ENCODE data around the gene SLC46A3. TPM values are rescaled to one million over a fixed set of nuclear protein-coding genes. Genes with fewer than 3 reads are reported as not detected.

Gene SLC46A3
- polyA plus RNA-seq, 1 donor from 2014 or later: 7.4 TPM

DNA sequence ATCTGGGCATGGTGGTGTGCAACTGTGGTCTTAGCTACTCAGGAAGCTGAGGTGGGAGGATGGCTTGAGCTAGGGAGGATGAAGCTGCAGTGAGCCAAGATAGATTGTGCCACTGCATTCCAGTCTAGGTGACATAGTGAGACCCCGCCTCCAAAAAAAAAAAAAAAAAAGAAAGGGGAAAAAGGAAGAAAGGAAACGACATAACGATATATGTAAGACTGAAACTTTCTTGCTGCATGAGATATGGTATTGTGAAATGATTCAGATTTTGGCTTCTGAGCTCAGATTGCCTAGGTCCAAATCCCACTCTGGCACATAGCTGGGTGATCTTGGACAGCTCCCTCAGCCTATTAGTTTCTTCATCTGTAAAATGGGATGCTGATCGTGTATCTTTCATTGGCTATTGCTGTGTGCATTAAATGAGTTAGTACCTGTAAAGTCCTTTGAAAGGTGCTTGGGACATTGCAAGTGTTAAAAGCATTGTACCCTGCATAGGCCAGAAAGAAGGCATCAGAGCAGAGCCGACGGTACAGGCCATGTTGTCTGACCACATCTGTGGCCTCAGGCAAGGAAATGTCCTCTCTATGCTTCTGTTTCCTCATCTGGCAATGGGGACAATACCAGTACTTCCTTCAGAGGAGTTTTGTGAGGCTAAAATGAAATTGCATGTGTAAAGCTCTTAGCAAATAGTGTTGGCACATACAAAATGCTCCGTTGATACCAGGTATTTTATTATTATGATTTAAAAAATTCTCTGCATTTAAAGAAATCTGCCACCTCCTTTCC lies 32.6 kb upstream of the SLC46A3 start:
- Histone ChIP-seq H3F3A (ENCODE audit: insufficient read depth, low read length, poor library complexity, severe bottlenecking) (no peaks in the 10 kb centered on the region), H3K9me2 (ENCODE audit: insufficient read depth, low read length) (no peaks in the 10 kb centered on the region), H4K20me1 (ENCODE audit: insufficient read depth) (no peaks in the 10 kb centered on the region), H3K36me3 (ENCODE audit: insufficient read depth, low read length) (no peaks in the 10 kb centered on the region), H3K9me3 (ENCODE audit: low read length) (no peaks in the 10 kb centered on the region), H2AFZ (ENCODE audit: low read depth, low read length) (no peak overlapping the region), H3K27me3 (ENCODE audit: insufficient read depth, low read depth, low read length) (no peaks in the 10 kb centered on the region), H3K79me2 (replicated peaks; ENCODE audit: insufficient read depth, low read length) (no peaks in the 10 kb centered on the region), H3K4me3 (ENCODE audit: low read length) (no peak overlapping the region), H3K4me2 (ENCODE audit: low read length) (no peak overlapping the region), H3K27ac (ENCODE audit: low read length) (no peak overlapping the region), H3K9ac (ENCODE audit: low read length) (no peak overlapping the region)
- TF ChIP-seq, protein P1, sequence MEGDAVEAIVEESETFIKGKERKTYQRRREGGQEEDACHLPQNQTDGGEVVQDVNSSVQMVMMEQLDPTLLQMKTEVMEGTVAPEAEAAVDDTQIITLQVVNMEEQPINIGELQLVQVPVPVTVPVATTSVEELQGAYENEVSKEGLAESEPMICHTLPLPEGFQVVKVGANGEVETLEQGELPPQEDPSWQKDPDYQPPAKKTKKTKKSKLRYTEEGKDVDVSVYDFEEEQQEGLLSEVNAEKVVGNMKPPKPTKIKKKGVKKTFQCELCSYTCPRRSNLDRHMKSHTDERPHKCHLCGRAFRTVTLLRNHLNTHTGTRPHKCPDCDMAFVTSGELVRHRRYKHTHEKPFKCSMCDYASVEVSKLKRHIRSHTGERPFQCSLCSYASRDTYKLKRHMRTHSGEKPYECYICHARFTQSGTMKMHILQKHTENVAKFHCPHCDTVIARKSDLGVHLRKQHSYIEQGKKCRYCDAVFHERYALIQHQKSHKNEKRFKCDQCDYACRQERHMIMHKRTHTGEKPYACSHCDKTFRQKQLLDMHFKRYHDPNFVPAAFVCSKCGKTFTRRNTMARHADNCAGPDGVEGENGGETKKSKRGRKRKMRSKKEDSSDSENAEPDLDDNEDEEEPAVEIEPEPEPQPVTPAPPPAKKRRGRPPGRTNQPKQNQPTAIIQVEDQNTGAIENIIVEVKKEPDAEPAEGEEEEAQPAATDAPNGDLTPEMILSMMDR (IDR thresholded peaks at IDR 0.05; ENCODE audit: poor library complexity, severe bottlenecking): no peak
- TF ChIP-seq TAF1 (IDR thresholded peaks at IDR 0.05; ENCODE audit: low read depth) (no peak), POLR2AphosphoS5 (IDR thresholded peaks at IDR 0.05) (no peak), EP300 (conservative IDR thresholded peaks at IDR 0.05; ENCODE audit: poor library complexity, severe bottlenecking) (no peak), RAD21 (conservative IDR thresholded peaks at IDR 0.05) (no peak), MXI1 (conservative IDR thresholded peaks at IDR 0.05; ENCODE audit: poor library complexity, severe bottlenecking) (no peak), EZH2 (IDR thresholded peaks at IDR 0.05; ENCODE audit: borderline replicate concordance, insufficient read depth, low read length, poor library complexity, severe bottlenecking) (no peak), SMC3 (conservative IDR thresholded peaks at IDR 0.05; ENCODE audit: poor library complexity) (no peak)
- TF ChIP-seq, protein P2, sequence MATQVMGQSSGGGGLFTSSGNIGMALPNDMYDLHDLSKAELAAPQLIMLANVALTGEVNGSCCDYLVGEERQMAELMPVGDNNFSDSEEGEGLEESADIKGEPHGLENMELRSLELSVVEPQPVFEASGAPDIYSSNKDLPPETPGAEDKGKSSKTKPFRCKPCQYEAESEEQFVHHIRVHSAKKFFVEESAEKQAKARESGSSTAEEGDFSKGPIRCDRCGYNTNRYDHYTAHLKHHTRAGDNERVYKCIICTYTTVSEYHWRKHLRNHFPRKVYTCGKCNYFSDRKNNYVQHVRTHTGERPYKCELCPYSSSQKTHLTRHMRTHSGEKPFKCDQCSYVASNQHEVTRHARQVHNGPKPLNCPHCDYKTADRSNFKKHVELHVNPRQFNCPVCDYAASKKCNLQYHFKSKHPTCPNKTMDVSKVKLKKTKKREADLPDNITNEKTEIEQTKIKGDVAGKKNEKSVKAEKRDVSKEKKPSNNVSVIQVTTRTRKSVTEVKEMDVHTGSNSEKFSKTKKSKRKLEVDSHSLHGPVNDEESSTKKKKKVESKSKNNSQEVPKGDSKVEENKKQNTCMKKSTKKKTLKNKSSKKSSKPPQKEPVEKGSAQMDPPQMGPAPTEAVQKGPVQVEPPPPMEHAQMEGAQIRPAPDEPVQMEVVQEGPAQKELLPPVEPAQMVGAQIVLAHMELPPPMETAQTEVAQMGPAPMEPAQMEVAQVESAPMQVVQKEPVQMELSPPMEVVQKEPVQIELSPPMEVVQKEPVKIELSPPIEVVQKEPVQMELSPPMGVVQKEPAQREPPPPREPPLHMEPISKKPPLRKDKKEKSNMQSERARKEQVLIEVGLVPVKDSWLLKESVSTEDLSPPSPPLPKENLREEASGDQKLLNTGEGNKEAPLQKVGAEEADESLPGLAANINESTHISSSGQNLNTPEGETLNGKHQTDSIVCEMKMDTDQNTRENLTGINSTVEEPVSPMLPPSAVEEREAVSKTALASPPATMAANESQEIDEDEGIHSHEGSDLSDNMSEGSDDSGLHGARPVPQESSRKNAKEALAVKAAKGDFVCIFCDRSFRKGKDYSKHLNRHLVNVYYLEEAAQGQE (IDR thresholded peaks at IDR 0.05; ENCODE audit: borderline replicate concordance): no peak

DNA sequence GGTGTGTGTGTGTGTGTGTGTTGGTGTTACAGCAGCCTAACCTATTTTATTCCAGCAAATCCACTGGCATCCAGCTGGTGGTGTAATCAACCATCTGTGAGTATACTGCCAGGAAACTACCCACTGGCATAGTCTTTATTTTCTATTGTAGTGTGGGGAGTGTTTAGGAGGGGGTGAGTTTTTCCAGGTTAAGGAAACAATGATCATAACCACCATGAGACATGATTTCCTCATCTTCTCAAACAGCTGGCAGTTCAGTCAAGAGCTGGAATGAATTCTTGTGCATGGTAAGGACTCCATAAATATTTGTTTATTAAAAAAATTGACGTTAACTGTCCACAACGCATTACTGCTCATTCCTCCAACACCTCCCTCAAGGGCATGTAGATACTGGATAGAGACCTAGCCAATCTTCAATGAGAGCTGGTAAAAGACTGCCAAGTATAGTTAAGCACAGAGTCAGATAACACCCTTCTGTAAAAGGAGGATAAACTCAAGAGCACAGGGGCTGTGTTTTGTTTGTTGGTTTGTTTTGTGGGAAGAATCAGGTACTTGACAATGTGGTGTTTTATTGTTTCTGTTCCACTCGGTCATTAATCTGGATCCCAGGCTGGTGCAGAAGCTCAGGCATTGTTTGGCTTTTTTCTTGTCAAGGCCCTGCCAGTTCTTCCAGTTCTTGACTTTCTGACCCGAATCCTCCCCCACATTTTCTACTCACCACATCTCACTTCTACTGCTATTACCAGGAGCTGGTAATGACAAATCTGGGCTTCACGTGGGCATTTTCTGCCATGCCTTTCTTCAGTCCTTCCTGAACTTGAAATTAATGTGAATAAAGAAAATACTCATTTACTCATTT lies 31.6 kb upstream of the SLC46A3 start:
- Histone ChIP-seq H3K9me2 (ENCODE audit: insufficient read depth, low read length) (no peaks in the 10 kb centered on the region), H3F3A (ENCODE audit: insufficient read depth, low read length, poor library complexity, severe bottlenecking) (no peaks in the 10 kb centered on the region), H3K27ac (ENCODE audit: low read length) (no peak overlapping the region), H3K36me3 (ENCODE audit: insufficient read depth, low read length) (no peaks in the 10 kb centered on the region), H3K4me3 (ENCODE audit: low read length) (no peak overlapping the region), H3K79me2 (replicated peaks; ENCODE audit: insufficient read depth, low read length) (no peaks in the 10 kb centered on the region), H3K9ac (ENCODE audit: low read length) (no peak overlapping the region), H3K9me3 (ENCODE audit: low read length) (no peaks in the 10 kb centered on the region), H2AFZ (ENCODE audit: low read depth, low read length) (no peak overlapping the region), H4K20me1 (ENCODE audit: insufficient read depth) (no peaks in the 10 kb centered on the region), H3K4me2 (ENCODE audit: low read length) (no peak overlapping the region), H3K27me3 (ENCODE audit: insufficient read depth, low read depth, low read length) (no peaks in the 10 kb centered on the region)
- TF ChIP-seq EP300 (conservative IDR thresholded peaks at IDR 0.05; ENCODE audit: poor library complexity, severe bottlenecking): no peak
- TF ChIP-seq EZH2 (IDR thresholded peaks at IDR 0.05; ENCODE audit: borderline replicate concordance, insufficient read depth, low read length, poor library complexity, severe bottlenecking): no peak
- no peak for TF ChIP-seq MXI1 (conservative IDR thresholded peaks at IDR 0.05; ENCODE audit: poor library complexity, severe bottlenecking)
- TF ChIP-seq, protein P1 (IDR thresholded peaks at IDR 0.05; ENCODE audit: poor library complexity, severe bottlenecking): no peak
- TF ChIP-seq, protein P2 (IDR thresholded peaks at IDR 0.05; ENCODE audit: borderline replicate concordance): no peak
- no peak for TF ChIP-seq RAD21 (conservative IDR thresholded peaks at IDR 0.05)
- no peak for TF ChIP-seq TAF1 (IDR thresholded peaks at IDR 0.05; ENCODE audit: low read depth)
- no peak for TF ChIP-seq SMC3 (conservative IDR thresholded peaks at IDR 0.05; ENCODE audit: poor library complexity)
- TF ChIP-seq POLR2AphosphoS5 (IDR thresholded peaks at IDR 0.05): no peak
